ENCODE data around the gene OSBPL5.

The OSBPL5 gene

GRCh38 chr11:3051196-3052108 is 113.7 kb downstream of the OSBPL5 start:
- DNase-seq (ENCODE audit: low read depth in 2 of 2): no peak

GRCh38 chr11:3050386-3051195 is 114.5 kb downstream of the OSBPL5 start:
- no peak for DNase-seq (ENCODE audit: low read depth in 2 of 2)

DNA sequence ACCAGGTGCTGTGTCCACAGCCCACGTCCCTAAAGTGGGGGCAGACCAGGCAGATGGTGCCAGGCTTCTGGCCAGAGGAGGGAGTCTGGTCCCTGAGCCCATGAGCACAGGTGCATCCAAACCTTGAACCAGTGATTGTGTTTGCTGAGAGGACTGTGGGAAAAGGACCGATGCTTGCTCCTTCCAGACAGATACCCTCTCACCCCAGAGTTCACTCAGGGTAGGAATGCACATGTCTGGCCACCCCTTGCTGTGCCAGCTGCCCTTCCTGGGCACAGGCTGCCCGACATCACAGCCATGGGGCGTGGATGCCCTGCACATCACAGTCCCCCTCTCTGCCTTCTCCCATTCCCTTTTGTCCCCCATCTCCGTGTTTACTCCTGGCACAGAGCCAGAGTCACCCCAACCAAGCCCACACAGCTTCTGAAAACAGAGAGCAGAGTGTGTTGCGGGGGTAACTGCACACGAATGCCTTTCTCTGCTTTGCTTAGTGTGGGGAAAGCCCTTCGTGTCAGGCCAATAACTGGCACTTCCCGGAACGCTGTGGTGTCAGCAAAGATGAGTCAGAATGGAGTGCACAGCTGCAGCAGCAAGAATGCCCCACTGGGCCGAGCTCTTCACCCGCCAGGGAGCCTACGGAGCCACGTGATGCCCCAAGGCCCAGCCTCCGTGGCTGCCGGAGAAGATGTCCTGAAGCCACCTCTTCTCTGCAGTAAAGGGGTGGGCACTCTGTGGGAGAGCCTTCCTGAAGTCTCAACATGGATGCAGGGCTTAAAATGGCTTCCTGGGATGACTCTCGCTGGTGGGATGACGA is 115.5 kb downstream of the OSBPL5 start:
- peak; percentile 37 to 40 for DNase-seq (ENCODE audit: low read depth in 2 of 2)

GRCh38 chr11:3047637-3048036 is 117.5 kb downstream of the OSBPL5 start:
- DNase-seq (ENCODE audit: low read depth in 2 of 2): no peak

- DNase-seq (ENCODE audit: low read depth in 2 of 2): no peak
These were observed 118.5 kb downstream of the OSBPL5 start for GRCh38 chr11:3046641-3047040.

GRCh38 chr11:3046190-3046589 is 118.9 kb downstream of the OSBPL5 start:
- DNase-seq (ENCODE audit: low read depth in 2 of 2): no peak

GRCh38 chr11:3044915-3045314 is 120.2 kb downstream of the OSBPL5 start:
- no peak for DNase-seq (ENCODE audit: low read depth in 2 of 2)

GRCh38 chr11:3044004-3044403 is 121.1 kb downstream of the OSBPL5 start:
- no peak for DNase-seq (ENCODE audit: low read depth in 2 of 2)

GRCh38 chr11:3043315-3043871 is 121.7 kb downstream of the OSBPL5 start:
- DNase-seq (ENCODE audit: low read depth in 2 of 2): no peak

GRCh38 chr11:3042496-3043314 is 122.4 kb downstream of the OSBPL5 start:
- DNase-seq (ENCODE audit: low read depth in 2 of 2): no peak

DNA sequence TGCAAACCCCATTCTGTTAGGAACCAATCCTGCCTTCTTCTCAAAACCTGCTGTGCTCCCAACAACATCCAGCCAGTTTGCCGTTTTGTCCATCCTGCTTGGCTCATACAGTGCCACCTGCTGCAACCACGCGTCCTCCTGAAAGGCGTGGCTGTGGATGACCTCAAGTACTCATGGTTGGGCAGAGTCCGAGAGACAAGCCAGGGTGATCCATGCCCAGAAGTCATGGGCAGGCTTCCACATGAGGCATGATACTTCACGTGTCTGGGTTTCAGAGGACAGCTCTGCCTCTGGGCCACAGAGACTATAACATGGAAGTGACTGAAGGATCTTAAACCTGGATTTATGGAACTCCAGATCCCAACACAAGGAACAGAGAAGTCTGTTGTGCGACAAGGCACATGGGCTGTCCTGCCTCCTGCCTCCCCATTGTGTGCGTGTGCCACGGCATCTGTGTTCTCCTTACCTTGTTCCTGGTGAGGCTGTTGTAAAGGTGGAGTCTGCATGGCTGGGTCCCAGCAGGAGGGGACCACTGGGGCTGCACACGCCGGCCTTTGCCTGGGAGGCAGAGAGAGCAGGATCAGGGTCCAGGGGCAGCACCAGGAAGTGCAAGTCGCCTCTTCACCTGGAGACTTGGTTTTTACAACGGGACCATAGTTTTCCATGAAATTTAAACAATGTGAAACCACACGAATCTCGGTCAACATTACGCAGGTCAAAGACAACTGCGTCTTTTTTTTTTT is 123.2 kb downstream of the OSBPL5 start:
- no peak for DNase-seq (ENCODE audit: low read depth in 2 of 2)

- no peak for DNase-seq (ENCODE audit: low read depth in 2 of 2)
These were observed 124.2 kb downstream of the OSBPL5 start for GRCh38 chr11:3040881-3041280.

GRCh38 chr11:3037945-3038271 is 127.2 kb downstream of the OSBPL5 start:
- DNase-seq (ENCODE audit: low read depth in 2 of 2): no peak
